HEK293 (cell line): ENCODE data around the gene SMARCA2.

Experiments used
- CTCF ChIA-PET: fragments of 350-600 bp; formaldehyde crosslinking; extraction: SDS; loops from one replicate; lab custom pipeline; 2021; ENCODE audit warnings: antibody characterized with exemption; lab: Yijun Ruan, JAX
- POLR2A ChIA-PET: fragments of 300-600 bp; formaldehyde crosslinking; extraction: SDS; loops from one replicate; lab custom pipeline; 2020; ENCODE audit warnings: antibody characterized with exemption, inconsistent platforms; lab: Yijun Ruan, JAX
- H3K27ac ChIP-seq: fragments of 200-500 bp; sonication (Bioruptor generic); 2 replicates; pipeline ENCODE4 v1.5.1; 2014; ENCODE audit warnings: low read depth, low read length, control low read depth, inconsistent platforms; ENCODE audit errors: extremely low read depth
- H3K36me3 ChIP-seq, 2 experiments: fragments of 200-500 bp in 1 of 2; sonication (Bioruptor generic) in 1 of 2; 1 replicate in 1 of 2; 2 replicates in 1 of 2; pipeline ENCODE4 v1.5.1; 2014 to 2017; ENCODE audit warnings: inconsistent platforms in 2 of 2, low read length in 2 of 2; ENCODE audit not compliant: control insufficient read depth in 2 of 2, insufficient read depth in 1 of 2
- H3K4me1 ChIP-seq: fragments of 200-500 bp; sonication (Bioruptor generic); 2 replicates; pipeline ENCODE4 v1.5.1; 2014; ENCODE audit warnings: mild to moderate bottlenecking, low read length, inconsistent platforms; ENCODE audit not compliant: control insufficient read depth, insufficient read depth
- H3K4me3 ChIP-seq: 2 replicates; pipeline ENCODE4 v1.5.1; 2011; ENCODE audit warnings: low read depth, mild to moderate bottlenecking, control low read depth, low read length, moderate library complexity
- H3K9me3 ChIP-seq: fragments of 200-500 bp; sonication (Bioruptor generic); 2 replicates; pipeline ENCODE4 v1.5.1; 2014; ENCODE audit warnings: low read depth, low read length, inconsistent platforms; ENCODE audit not compliant: control insufficient read depth, insufficient read depth
- ELK4 ChIP-seq: IDR thresholded peaks from 2 replicates; pipeline ENCODE4 v1.6.1; 2011; ENCODE audit warnings: mild to moderate bottlenecking, low read depth, low read length, borderline replicate concordance
- GLIS2 ChIP-seq: fragments of 450-650 bp; formaldehyde crosslinking; IDR thresholded peaks from 2 replicates; pipeline ENCODE4 v1.5.1; 2016; ENCODE audit warnings: missing biosample characterization, missing genetic modification characterization
- HOXA7 ChIP-seq: sonication (generic); formaldehyde crosslinking; IDR thresholded peaks from 2 replicates; pipeline ENCODE4 v1.8.1; 2022; ENCODE audit warnings: missing genetic modification reagents, borderline replicate concordance
- KLF8 ChIP-seq: fragments of 450-650 bp; formaldehyde crosslinking; IDR thresholded peaks from 2 replicates; pipeline ENCODE4 v1.5.1; 2016; ENCODE audit warnings: missing biosample characterization, missing genetic modification characterization
- PRDM1 ChIP-seq: fragments of 450-650 bp; formaldehyde crosslinking; IDR thresholded peaks from 2 replicates; pipeline ENCODE4; 2016; ENCODE audit warnings: missing biosample characterization, missing genetic modification characterization
- PRDM4 ChIP-seq: fragments of 450-650 bp; formaldehyde crosslinking; IDR thresholded peaks from 2 replicates; pipeline ENCODE4 v1.5.1; 2017; ENCODE audit warnings: missing biosample characterization, missing genetic modification characterization
- SCRT1 ChIP-seq: fragments of 450-650 bp; formaldehyde crosslinking; IDR thresholded peaks from 2 replicates; pipeline ENCODE4 v1.5.1; 2016; ENCODE audit warnings: missing biosample characterization, missing genetic modification characterization, borderline replicate concordance
- TCF7L2 ChIP-seq: IDR thresholded peaks from 2 replicates; pipeline ENCODE4 v1.6.1; 2011; ENCODE audit warnings: low read depth, mild to moderate bottlenecking, inconsistent platforms, low read length, moderate library complexity, borderline replicate concordance
- WT1 ChIP-seq: fragments of 450-650 bp; formaldehyde crosslinking; IDR thresholded peaks from 2 replicates; pipeline ENCODE4 v1.5.1; 2016; ENCODE audit warnings: missing biosample characterization, missing genetic modification characterization
- ZEB2 ChIP-seq: fragments of 450-650 bp; formaldehyde crosslinking; IDR thresholded peaks from 2 replicates; pipeline ENCODE4 v1.5.1; 2016; ENCODE audit warnings: missing biosample characterization, missing genetic modification characterization
- ZFHX2 ChIP-seq: fragments of 450-650 bp; formaldehyde crosslinking; conservative IDR thresholded peaks from 2 replicates; pipeline ENCODE4 v1.5.1; 2016; ENCODE audit warnings: missing biosample characterization, missing genetic modification characterization
- ZFP3 ChIP-seq: fragments of 450-650 bp; formaldehyde crosslinking; IDR thresholded peaks from 2 replicates; pipeline ENCODE4 v1.5.1; 2016; ENCODE audit warnings: low read depth, missing biosample characterization, missing genetic modification characterization
- ZFP41 ChIP-seq: fragments of 450-650 bp; formaldehyde crosslinking; IDR thresholded peaks from 2 replicates; pipeline ENCODE4 v1.5.1; 2016; ENCODE audit warnings: missing biosample characterization, missing genetic modification characterization, borderline replicate concordance
- ZNF132 ChIP-seq: fragments of 450-650 bp; formaldehyde crosslinking; IDR thresholded peaks from 2 replicates; pipeline ENCODE4 v1.5.1; 2017; ENCODE audit warnings: missing biosample characterization, missing genetic modification characterization, borderline replicate concordance
- ZNF184 ChIP-seq: fragments of 450-650 bp; IDR thresholded peaks from 2 replicates; pipeline ENCODE4 v1.5.1; 2018; ENCODE audit warnings: missing biosample characterization, mild to moderate bottlenecking, missing genetic modification characterization
- ZNF211 ChIP-seq: fragments of 450-650 bp; formaldehyde crosslinking; IDR thresholded peaks from 2 replicates; pipeline ENCODE4 v1.5.1; 2016; ENCODE audit warnings: low read depth, missing biosample characterization, missing genetic modification characterization
- ZNF266 ChIP-seq: fragments of 450-650 bp; formaldehyde crosslinking; IDR thresholded peaks from 2 replicates; pipeline ENCODE4 v1.5.1; 2016; ENCODE audit warnings: missing biosample characterization, missing genetic modification characterization, low read depth
- ZNF302 ChIP-seq: fragments of 450-650 bp; formaldehyde crosslinking; IDR thresholded peaks from 2 replicates; pipeline ENCODE4 v1.5.1; 2016; ENCODE audit warnings: missing biosample characterization, missing genetic modification characterization, low read depth
- ZNF362 ChIP-seq: fragments of 450-650 bp; formaldehyde crosslinking; IDR thresholded peaks from 2 replicates; pipeline ENCODE4 v1.5.1; 2016; ENCODE audit warnings: missing biosample characterization, missing genetic modification characterization
- ZNF398 ChIP-seq: fragments of 450-650 bp; formaldehyde crosslinking; IDR thresholded peaks from 2 replicates; pipeline ENCODE4 v1.5.1; 2017; ENCODE audit warnings: missing biosample characterization, missing genetic modification characterization
- ZNF48 ChIP-seq: fragments of 450-650 bp; formaldehyde crosslinking; IDR thresholded peaks from 2 replicates; pipeline ENCODE4 v1.5.1; 2016; ENCODE audit warnings: missing biosample characterization, missing genetic modification characterization
- ZNF624 ChIP-seq: fragments of 450-650 bp; formaldehyde crosslinking; IDR thresholded peaks from 2 replicates; pipeline ENCODE4 v1.5.1; 2017; ENCODE audit warnings: missing biosample characterization, missing genetic modification characterization
- ZNF654 ChIP-seq: fragments of 450-650 bp; formaldehyde crosslinking; IDR thresholded peaks from 2 replicates; pipeline ENCODE4 v1.5.1; 2016; ENCODE audit warnings: low read depth, missing biosample characterization, missing genetic modification characterization
- ZNF664 ChIP-seq: fragments of 450-650 bp; formaldehyde crosslinking; IDR thresholded peaks from 2 replicates; pipeline ENCODE4 v1.5.1; 2016; ENCODE audit warnings: missing biosample characterization, missing genetic modification characterization
- ZNF76 ChIP-seq: fragments of 450-650 bp; formaldehyde crosslinking; IDR thresholded peaks from 2 replicates; pipeline ENCODE4; 2016; ENCODE audit warnings: low read depth, missing biosample characterization, missing genetic modification characterization, borderline replicate concordance
- ZSCAN30 ChIP-seq: fragments of 450-650 bp; IDR thresholded peaks from 2 replicates; pipeline ENCODE4 v1.5.1; 2018; ENCODE audit warnings: missing biosample characterization, mild to moderate bottlenecking, missing genetic modification characterization, moderate library complexity
- ZSCAN4 ChIP-seq: fragments of 450-650 bp; formaldehyde crosslinking; IDR thresholded peaks from 2 replicates; pipeline ENCODE4 v1.5.1; 2017; ENCODE audit warnings: missing biosample characterization, missing genetic modification characterization
- ZXDB ChIP-seq: fragments of 450-650 bp; formaldehyde crosslinking; IDR thresholded peaks from 2 replicates; pipeline ENCODE4 v1.5.1; 2016; ENCODE audit warnings: missing biosample characterization, missing genetic modification characterization

Gene SMARCA2

GRCh38 chr9:1979741-1980367, 35.3 kb upstream of the SMARCA2 start:
- ChIA-PET CTCF (interaction anchor here (0.7 kb wide), 1 partner anchor 1891 kb away, joined by 3 read pairs; no protein-coding TSS in a partner anchor), POLR2A (interaction anchor here (0.7 kb wide), 1 partner anchor 11 kb away, joined by 3 read pairs; no protein-coding TSS in a partner anchor)
- Histone ChIP-seq H3K4me3 (no peak overlapping the region), H3K4me1 (no peaks in the 10 kb centered on the region), H3K27ac (no peak overlapping the region), H3K9me3 (no peaks in the 10 kb centered on the region), H3K36me3 (no peaks in the 10 kb centered on the region)
- TF ChIP-seq ZFHX2 (tag by site-specific recombination) (no peak), ZNF211 (tag by site-specific recombination) (no peak), ZNF664 (no peak), PRDM4 (tag by site-specific recombination) (no peak), ZNF362 (tag by site-specific recombination) (no peak), ZNF266 (tag by site-specific recombination) (no peak), ELK4 (no peak), ZFP3 (no peak), SCRT1 (tag by site-specific recombination) (no peak), ZNF302 (tag by site-specific recombination) (no peak), ZNF624 (tag by site-specific recombination) (no peak), HOXA7 (CRISPR knock-in tag) (no peak), KLF8 (tag by site-specific recombination) (no peak)

GRCh38 chr9:1980387-1980786, 34.8 kb upstream of the SMARCA2 start:
- TF ChIP-seq ZNF132 = no peak
- no peak for TF ChIP-seq WT1
- TF ChIP-seq TCF7L2 = no peak
- TF ChIP-seq ZNF184 (tag by site-specific recombination) = no peak
- no peak for TF ChIP-seq ZNF48
- TF ChIP-seq ZSCAN4 (tag by site-specific recombination) = no peak
- TF ChIP-seq ZSCAN30 (tag by site-specific recombination) = no peak
- TF ChIP-seq GLIS2 = no peak
- TF ChIP-seq ZNF654 = no peak
- TF ChIP-seq PRDM1 (tag by site-specific recombination) = no peak
- no peak for TF ChIP-seq ZFP41 (tag by site-specific recombination)
- no peak for TF ChIP-seq ZEB2 (tag by site-specific recombination)
- no peak for TF ChIP-seq ZNF398 (tag by site-specific recombination)
- no peak for TF ChIP-seq ZNF76 (tag by site-specific recombination)
- no peak for TF ChIP-seq ZXDB (tag by site-specific recombination)
- TF ChIP-seq, all 188 proteins: peak for 0
- H3K4me3 ChIP-seq = no peak overlapping the region
- no peaks in the 10 kb centered on the region for H3K36me3 ChIP-seq
- CTCF ChIA-PET = interaction anchor here (0.6 kb wide), 1 partner anchor 142 kb away, joined by 3 read pairs; no protein-coding TSS in a partner anchor
- H3K4me1 ChIP-seq = no peaks in the 10 kb centered on the region
- no peaks in the 10 kb centered on the region for H3K9me3 ChIP-seq
- POLR2A ChIA-PET = no interaction called here
- no peak overlapping the region for H3K27ac ChIP-seq
